OCI-LY1 (cell line): Measurements from ENCODE around the gene TIMM13.

Experiments used
- H2AFZ ChIP-seq: fragments of 200-600 bp; sonication (generic), shearing (Covaris generic); 2 replicates; pipeline ENCODE4 v1.6.0; 2014; ENCODE audit warnings: antibody characterized with exemption, mild to moderate bottlenecking, low read length
- H3F3A ChIP-seq: fragments of 200-600 bp; sonication (generic), shearing (Covaris generic); 2 replicates; pipeline ENCODE4 v1.6.0; 2014; ENCODE audit warnings: mild to moderate bottlenecking, antibody characterized with exemption, low read length, moderate library complexity; ENCODE audit not compliant: insufficient read depth
- H3K27ac ChIP-seq: fragments of 200-600 bp; sonication (generic); 2 replicates; pipeline ENCODE4 v1.5.1; 2014; ENCODE audit warnings: low read length, mixed run types, mild to moderate bottlenecking, low read depth; ENCODE audit not compliant: poor library complexity, severe bottlenecking
- H3K27me3 ChIP-seq: fragments of 200-600 bp; sonication (generic); 2 replicates; pipeline ENCODE4 v1.6.0; 2014; ENCODE audit warnings: antibody characterized with exemption, mild to moderate bottlenecking, low read length, moderate library complexity; ENCODE audit not compliant: insufficient read depth
- H3K36me3 ChIP-seq: fragments of 200-600 bp; sonication (generic); 2 replicates; pipeline ENCODE4 v1.6.1; 2014; ENCODE audit warnings: mild to moderate bottlenecking, antibody characterized with exemption, low read length, moderate library complexity, mixed read lengths; ENCODE audit not compliant: insufficient read depth
- H3K4me1 ChIP-seq: fragments of 200-600 bp; sonication (generic); 2 replicates; pipeline ENCODE4 v1.5.1; 2014; ENCODE audit warnings: mild to moderate bottlenecking, low read length, moderate library complexity; ENCODE audit not compliant: insufficient read depth, severe bottlenecking
- H3K4me2 ChIP-seq: fragments of 200-600 bp; sonication (generic), shearing (Covaris generic); 2 replicates; pipeline ENCODE4 v1.6.1; 2014; ENCODE audit warnings: low read length
- H3K4me3 ChIP-seq: fragments of 200-600 bp; sonication (generic); 2 replicates; pipeline ENCODE4 v1.5.1; 2014; ENCODE audit warnings: low read length, low read depth, mild to moderate bottlenecking, mixed read lengths; ENCODE audit not compliant: poor library complexity, severe bottlenecking
- H3K79me2 ChIP-seq: fragments of 200-600 bp; shearing (Covaris generic); 2 replicates; pipeline ENCODE4 v1.6.1; 2016; ENCODE audit warnings: mixed run types, low read length, mixed read lengths; ENCODE audit not compliant: insufficient read depth
- H3K9ac ChIP-seq: fragments of 200-600 bp; sonication (generic), shearing (Covaris generic); 2 replicates; pipeline ENCODE4 v1.6.1; 2014; ENCODE audit warnings: mild to moderate bottlenecking, low read length, mixed read lengths
- H3K9me2 ChIP-seq: fragments of 200-600 bp; sonication (generic), shearing (Covaris generic); 2 replicates; pipeline ENCODE4 v1.6.1; 2014; ENCODE audit warnings: low read depth, mild to moderate bottlenecking, low read length, mixed read lengths
- H3K9me3 ChIP-seq: fragments of 200-600 bp; shearing (Covaris generic); 2 replicates; pipeline ENCODE4 v1.6.1; 2014; ENCODE audit warnings: low read length, mixed read lengths
- H4K20me1 ChIP-seq: fragments of 200-600 bp; sonication (generic), shearing (Covaris generic); 2 replicates; pipeline ENCODE4 v1.6.0; 2016; ENCODE audit warnings: mild to moderate bottlenecking, low read length; ENCODE audit not compliant: insufficient read depth
- EZH2 ChIP-seq: fragments of 200-600 bp; sonication (generic), shearing (Covaris generic); IDR thresholded peaks from 2 replicates; pipeline ENCODE4 v1.8.0; 2017; ENCODE audit warnings: borderline replicate concordance, mixed run types, mild to moderate bottlenecking, antibody characterized with exemption, low read length, moderate library complexity, mixed read lengths
- TF ChIP-seq, protein P1 (sequence below): fragments of 200-600 bp; sonication (generic), shearing (Covaris generic); IDR thresholded peaks from 2 replicates; pipeline ENCODE4 v1.5.1; 2017; ENCODE audit warnings: mild to moderate bottlenecking, antibody characterized with exemption, low read length, moderate library complexity, mixed read lengths

The TIMM13 gene

DNA sequence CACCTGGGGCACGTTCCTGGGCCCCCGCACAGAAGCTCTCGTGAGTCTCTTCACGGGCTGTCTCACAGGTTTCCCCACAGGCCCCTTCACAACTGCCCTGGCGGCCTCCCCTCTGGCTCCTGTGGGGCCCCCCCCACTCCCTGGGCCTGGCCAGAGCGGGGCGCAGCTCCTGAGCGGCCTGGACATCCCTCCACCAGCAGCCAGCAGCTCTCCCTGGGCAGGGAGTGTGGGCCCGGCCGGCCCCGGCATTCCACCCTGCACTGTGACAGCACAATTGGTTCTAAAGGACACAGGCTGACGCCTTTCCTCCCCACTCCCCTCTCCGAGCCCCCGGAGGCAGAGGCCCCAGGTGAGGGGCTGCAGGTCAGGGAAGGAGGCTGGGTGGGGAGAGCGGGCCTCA lies 9.5 kb upstream of the TIMM13 start:
- Histone ChIP-seq H4K20me1 (no peaks in the 10 kb centered on the region), H3F3A (no peaks in the 10 kb centered on the region), H2AFZ (no peak overlapping the region), H3K79me2 (no peaks in the 10 kb centered on the region), H3K27me3 (no peaks in the 10 kb centered on the region), H3K4me1 (no peaks in the 10 kb centered on the region), H3K4me2 (no peak overlapping the region), H3K4me3 (no peak overlapping the region), H3K9me3 (no peaks in the 10 kb centered on the region), H3K36me3 (peaks cover 71% of the 10 kb centered on the region), H3K9ac (no peak overlapping the region), H3K9me2 (no peaks in the 10 kb centered on the region), H3K27ac (no peak overlapping the region)
- TF ChIP-seq EZH2 = no peak
- TF ChIP-seq, protein P1, sequence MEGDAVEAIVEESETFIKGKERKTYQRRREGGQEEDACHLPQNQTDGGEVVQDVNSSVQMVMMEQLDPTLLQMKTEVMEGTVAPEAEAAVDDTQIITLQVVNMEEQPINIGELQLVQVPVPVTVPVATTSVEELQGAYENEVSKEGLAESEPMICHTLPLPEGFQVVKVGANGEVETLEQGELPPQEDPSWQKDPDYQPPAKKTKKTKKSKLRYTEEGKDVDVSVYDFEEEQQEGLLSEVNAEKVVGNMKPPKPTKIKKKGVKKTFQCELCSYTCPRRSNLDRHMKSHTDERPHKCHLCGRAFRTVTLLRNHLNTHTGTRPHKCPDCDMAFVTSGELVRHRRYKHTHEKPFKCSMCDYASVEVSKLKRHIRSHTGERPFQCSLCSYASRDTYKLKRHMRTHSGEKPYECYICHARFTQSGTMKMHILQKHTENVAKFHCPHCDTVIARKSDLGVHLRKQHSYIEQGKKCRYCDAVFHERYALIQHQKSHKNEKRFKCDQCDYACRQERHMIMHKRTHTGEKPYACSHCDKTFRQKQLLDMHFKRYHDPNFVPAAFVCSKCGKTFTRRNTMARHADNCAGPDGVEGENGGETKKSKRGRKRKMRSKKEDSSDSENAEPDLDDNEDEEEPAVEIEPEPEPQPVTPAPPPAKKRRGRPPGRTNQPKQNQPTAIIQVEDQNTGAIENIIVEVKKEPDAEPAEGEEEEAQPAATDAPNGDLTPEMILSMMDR = no peak

DNA sequence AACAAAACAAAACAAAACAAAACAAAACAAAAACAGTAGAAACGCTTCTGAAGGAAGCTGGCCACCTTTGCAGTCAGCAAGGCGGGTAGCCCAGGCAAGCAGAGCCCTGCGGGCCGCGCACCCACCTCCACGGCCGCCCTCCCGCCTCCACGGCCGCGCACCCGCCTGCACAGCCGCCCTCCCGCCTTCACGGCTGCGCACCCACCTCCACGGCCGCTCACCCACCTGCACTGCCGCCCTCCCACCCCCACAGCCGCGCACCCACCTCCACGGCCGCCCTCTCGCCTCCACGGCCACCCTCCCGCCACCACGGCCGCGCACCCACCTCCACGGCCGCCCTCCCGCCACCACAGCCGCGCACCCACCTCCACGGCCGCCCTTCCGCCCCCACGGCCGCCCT lies 9.0 kb upstream of the TIMM13 start:
- Histone ChIP-seq H2AFZ (no peak overlapping the region), H3K4me3 (no peak overlapping the region), H3K27me3 (no peaks in the 10 kb centered on the region), H3K4me2 (no peak overlapping the region), H3K27ac (no peak overlapping the region), H3K9me2 (no peaks in the 10 kb centered on the region), H3K9ac (no peak overlapping the region), H3K79me2 (no peaks in the 10 kb centered on the region), H3K4me1 (no peaks in the 10 kb centered on the region), H4K20me1 (no peaks in the 10 kb centered on the region), H3K9me3 (no peaks in the 10 kb centered on the region), H3K36me3 (peaks cover 73% of the 10 kb centered on the region), H3F3A (no peaks in the 10 kb centered on the region)
- TF ChIP-seq, protein P1 = no peak
- no peak for TF ChIP-seq EZH2

DNA sequence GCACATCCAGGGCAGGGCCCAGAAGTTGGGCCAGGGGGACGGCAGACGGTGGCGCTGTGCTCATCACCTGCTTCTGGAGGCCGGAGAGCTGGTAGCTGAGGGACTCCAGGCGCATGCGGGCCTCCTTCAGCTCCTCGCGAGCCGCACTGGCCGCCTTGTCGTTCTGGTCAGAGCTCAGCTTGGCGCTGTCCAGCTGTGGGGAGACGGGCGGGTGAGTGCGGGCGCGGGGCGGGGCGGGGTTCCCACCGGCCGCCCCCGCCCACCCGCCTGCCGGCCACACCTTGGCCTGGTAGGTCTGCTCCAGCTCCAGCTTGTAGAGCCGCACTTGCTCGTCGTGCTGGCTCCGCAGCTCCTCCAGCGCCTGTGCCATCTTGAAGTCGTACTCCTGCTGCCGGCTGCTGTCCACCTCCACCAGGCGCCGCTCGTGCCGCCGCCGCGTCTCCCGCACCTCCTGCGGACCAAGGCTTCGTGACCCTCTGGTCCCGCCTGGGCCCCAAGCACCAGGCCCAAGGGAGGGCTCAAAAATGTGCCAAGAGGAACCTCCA lies 7.4 kb upstream of the TIMM13 start:
- no peaks in the 10 kb centered on the region for H3K4me1 ChIP-seq
- H2AFZ ChIP-seq = no peak overlapping the region
- H4K20me1 ChIP-seq = no peaks in the 10 kb centered on the region
- no peak overlapping the region for H3K4me2 ChIP-seq
- no peaks in the 10 kb centered on the region for H3K79me2 ChIP-seq
- H3F3A ChIP-seq = no peaks in the 10 kb centered on the region
- TF ChIP-seq, protein P1 = no peak
- TF ChIP-seq EZH2 = no peak
- no peak overlapping the region for H3K27ac ChIP-seq
- H3K9me3 ChIP-seq = no peaks in the 10 kb centered on the region
- H3K9me2 ChIP-seq = no peaks in the 10 kb centered on the region
- no peak overlapping the region for H3K4me3 ChIP-seq
- H3K9ac ChIP-seq = no peak overlapping the region
- no peaks in the 10 kb centered on the region for H3K27me3 ChIP-seq
- H3K36me3 ChIP-seq = peaks cover 77% of the 10 kb centered on the region
